ENCODE results near the gene GPR15.
"Not testable (repeated sequence)": the region's sequence is repeated elsewhere in the genome, so short reads cannot be mapped to it uniquely, and the experiment has no call there.

Gene GPR15

GRCh38 chr3:98552232-98553020, 20.6 kb downstream of the GPR15 start:
- no peak overlapping the region for H3K4me3 ChIP-seq (ENCODE audit: low read length)
- no peaks in the 10 kb centered on the region for H3K36me3 ChIP-seq (ENCODE audit: insufficient read depth, low read length)
- no peaks in the 10 kb centered on the region for H3K4me1 ChIP-seq (ENCODE audit: control insufficient read depth, insufficient read depth, low read length)
- H3K4me2 ChIP-seq (ENCODE audit: low read length) = no peak overlapping the region
- H3K9me3 ChIP-seq (replicated peaks; ENCODE audit: low read length) = no peaks in the 10 kb centered on the region
- H3K9ac ChIP-seq (ENCODE audit: low read depth, low read length) = no peak overlapping the region
- H3K27me3 ChIP-seq (ENCODE audit: control insufficient read depth, insufficient read depth, low read length) = peaks cover 65% of the 10 kb centered on the region

- no peak overlapping the region for H3K4me2 ChIP-seq (ENCODE audit: low read length)
- H3K4me1 ChIP-seq (ENCODE audit: control insufficient read depth, insufficient read depth, low read length) = no peaks in the 10 kb centered on the region
- H3K36me3 ChIP-seq (ENCODE audit: insufficient read depth, low read length) = no peaks in the 10 kb centered on the region
- no peaks in the 10 kb centered on the region for H3K9me3 ChIP-seq (replicated peaks; ENCODE audit: low read length)
- no peak overlapping the region for H3K4me3 ChIP-seq (ENCODE audit: low read length)
- H3K27me3 ChIP-seq (ENCODE audit: control insufficient read depth, insufficient read depth, low read length) = peaks cover 66% of the 10 kb centered on the region
- H3K9ac ChIP-seq (ENCODE audit: low read depth, low read length) = no peak overlapping the region
Measured at GRCh38 chr3:98553021-98553563, 21.3 kb downstream of the GPR15 start.

DNA sequence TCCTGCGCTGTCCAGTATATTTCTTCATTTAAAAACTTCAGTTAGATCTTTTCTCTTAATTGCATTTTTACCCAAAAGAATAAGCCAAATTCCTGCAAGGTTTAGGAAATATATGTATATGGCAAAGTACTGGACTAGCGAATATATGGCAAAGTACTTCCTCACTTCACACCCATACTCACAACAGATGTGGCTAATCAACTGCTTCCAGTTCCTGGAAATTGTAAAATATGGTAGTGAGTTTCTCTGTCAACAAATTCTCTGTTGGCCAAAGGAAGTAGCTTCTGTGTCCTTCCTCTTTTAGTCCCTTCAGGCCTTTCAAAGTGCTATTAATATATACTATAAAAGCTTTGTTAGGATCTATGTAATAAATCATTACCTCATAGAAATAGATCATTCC, 22.0 kb downstream of the GPR15 start:
- no peaks in the 10 kb centered on the region for H3K36me3 ChIP-seq (ENCODE audit: insufficient read depth, low read length)
- H3K4me3 ChIP-seq (ENCODE audit: low read length) = no peak overlapping the region
- H3K4me1 ChIP-seq (ENCODE audit: control insufficient read depth, insufficient read depth, low read length) = no peaks in the 10 kb centered on the region
- no peaks in the 10 kb centered on the region for H3K9me3 ChIP-seq (replicated peaks; ENCODE audit: low read length)
- H3K9ac ChIP-seq (ENCODE audit: low read depth, low read length) = no peak overlapping the region
- no peak overlapping the region for H3K4me2 ChIP-seq (ENCODE audit: low read length)
- H3K27me3 ChIP-seq (ENCODE audit: control insufficient read depth, insufficient read depth, low read length) = peaks cover 69% of the 10 kb centered on the region

DNA sequence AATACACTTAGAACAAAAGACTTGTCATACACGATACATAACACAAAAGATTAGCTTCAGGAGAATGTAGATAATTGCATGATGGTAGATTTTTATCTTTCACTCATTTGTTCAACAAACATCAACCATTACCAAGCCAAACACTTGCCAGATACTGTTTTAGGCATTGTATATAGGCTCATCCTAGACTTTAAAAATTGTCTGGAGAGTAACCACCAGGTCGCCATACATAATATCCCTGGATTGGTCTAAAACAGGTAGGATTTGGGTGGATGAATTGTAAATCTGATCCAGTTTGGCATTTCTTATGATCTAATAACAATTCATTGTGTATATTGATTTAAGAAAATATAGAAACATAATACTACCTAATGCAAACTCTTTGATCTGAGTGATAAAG, 22.8 kb downstream of the GPR15 start:
- Histone ChIP-seq H3K4me3 (ENCODE audit: low read length) (no peak overlapping the region), H3K4me2 (ENCODE audit: low read length) (no peak overlapping the region), H3K27me3 (ENCODE audit: control insufficient read depth, insufficient read depth, low read length) (peaks cover 66% of the 10 kb centered on the region), H3K9me3 (replicated peaks; ENCODE audit: low read length) (no peaks in the 10 kb centered on the region), H3K9ac (ENCODE audit: low read depth, low read length) (no peak overlapping the region), H3K4me1 (ENCODE audit: control insufficient read depth, insufficient read depth, low read length) (no peaks in the 10 kb centered on the region), H3K36me3 (ENCODE audit: insufficient read depth, low read length) (no peaks in the 10 kb centered on the region)

DNA sequence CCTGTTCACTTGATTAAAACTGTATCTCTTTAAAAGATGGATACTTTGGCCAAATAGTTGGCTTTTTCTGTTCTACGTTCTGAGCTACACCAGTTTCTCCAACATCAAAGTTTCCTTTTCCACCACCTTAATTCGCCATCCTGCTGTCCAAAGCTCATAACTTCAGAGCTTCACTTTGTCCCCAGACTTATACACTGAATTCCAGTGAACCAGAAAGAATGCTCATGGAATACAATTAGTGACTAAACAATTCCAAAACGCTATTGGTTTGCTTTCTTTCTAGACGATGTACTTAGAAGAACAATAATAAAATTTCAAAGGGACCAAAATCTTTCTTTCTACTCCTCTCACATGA, 23.2 kb downstream of the GPR15 start:
- H3K36me3 ChIP-seq (ENCODE audit: insufficient read depth, low read length) = no peaks in the 10 kb centered on the region
- H3K4me2 ChIP-seq (ENCODE audit: low read length) = no peak overlapping the region
- peaks cover 61% of the 10 kb centered on the region for H3K27me3 ChIP-seq (ENCODE audit: control insufficient read depth, insufficient read depth, low read length)
- H3K9ac ChIP-seq (ENCODE audit: low read depth, low read length) = no peak overlapping the region
- no peaks in the 10 kb centered on the region for H3K4me1 ChIP-seq (ENCODE audit: control insufficient read depth, insufficient read depth, low read length)
- no peak overlapping the region for H3K4me3 ChIP-seq (ENCODE audit: low read length)
- H3K9me3 ChIP-seq (replicated peaks; ENCODE audit: low read length) = no peaks in the 10 kb centered on the region

GRCh38 chr3:98556164-98557130, 24.7 kb downstream of the GPR15 start:
- H3K4me2 ChIP-seq (ENCODE audit: low read length) = no peak overlapping the region
- H3K9ac ChIP-seq (ENCODE audit: low read depth, low read length) = no peak overlapping the region
- no peaks in the 10 kb centered on the region for H3K4me1 ChIP-seq (ENCODE audit: control insufficient read depth, insufficient read depth, low read length)
- H3K27me3 ChIP-seq (ENCODE audit: control insufficient read depth, insufficient read depth, low read length) = peaks cover 52% of the 10 kb centered on the region
- no peaks in the 10 kb centered on the region for H3K9me3 ChIP-seq (replicated peaks; ENCODE audit: low read length)
- H3K4me3 ChIP-seq (ENCODE audit: low read length) = no peak overlapping the region
- no peaks in the 10 kb centered on the region for H3K36me3 ChIP-seq (ENCODE audit: insufficient read depth, low read length)

DNA sequence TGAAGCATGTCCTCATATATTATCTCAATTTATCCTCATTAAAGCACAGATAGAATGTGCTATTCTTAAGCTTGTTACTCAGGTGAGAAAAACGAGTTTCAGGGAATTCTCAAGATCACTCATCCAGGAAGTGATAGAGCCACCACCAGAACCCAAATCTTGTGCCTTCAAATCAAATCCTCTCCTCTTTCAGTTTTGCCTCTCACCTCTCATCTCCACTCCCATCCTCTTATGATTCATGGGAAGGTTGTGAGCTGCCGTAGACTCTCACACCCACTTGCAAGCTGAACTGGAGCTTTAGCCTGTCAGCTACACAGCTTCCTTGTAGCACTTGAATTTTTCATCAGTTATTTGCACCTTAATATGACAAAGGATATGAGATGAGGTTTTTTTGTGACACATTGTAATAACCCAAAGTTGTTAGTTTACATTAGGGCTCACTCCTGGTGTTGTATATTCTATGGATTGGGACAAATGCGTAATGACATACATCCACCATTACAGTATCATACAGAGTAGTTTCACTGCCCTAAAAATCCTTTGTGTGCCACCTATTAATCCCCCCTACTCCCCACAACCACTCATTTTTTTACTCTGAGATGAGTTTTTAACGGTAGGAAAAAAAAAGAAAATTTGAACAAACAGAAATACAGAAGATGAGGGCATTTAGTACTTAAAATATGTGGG, 25.7 kb downstream of the GPR15 start:
- H3K4me3 ChIP-seq (ENCODE audit: low read length) = no peak overlapping the region
- H3K9ac ChIP-seq (ENCODE audit: low read depth, low read length) = no peak overlapping the region
- H3K27me3 ChIP-seq (ENCODE audit: control insufficient read depth, insufficient read depth, low read length) = peaks cover 42% of the 10 kb centered on the region
- H3K36me3 ChIP-seq (ENCODE audit: insufficient read depth, low read length) = no peaks in the 10 kb centered on the region
- peaks cover 6% of the 10 kb centered on the region for H3K4me1 ChIP-seq (ENCODE audit: control insufficient read depth, insufficient read depth, low read length)
- H3K9me3 ChIP-seq (replicated peaks; ENCODE audit: low read length) = no peaks in the 10 kb centered on the region
- H3K4me2 ChIP-seq (ENCODE audit: low read length) = no peak overlapping the region

GRCh38 chr3:98558100-98558827, 26.5 kb downstream of the GPR15 start:
- Histone ChIP-seq H3K9me3 (replicated peaks; ENCODE audit: low read length) (no peaks in the 10 kb centered on the region), H3K27me3 (ENCODE audit: control insufficient read depth, insufficient read depth, low read length) (peaks cover 34% of the 10 kb centered on the region), H3K36me3 (ENCODE audit: insufficient read depth, low read length) (no peaks in the 10 kb centered on the region), H3K9ac (ENCODE audit: low read depth, low read length) (no peak overlapping the region), H3K4me3 (ENCODE audit: low read length) (no peak overlapping the region), H3K4me2 (ENCODE audit: low read length) (no peak overlapping the region), H3K4me1 (ENCODE audit: control insufficient read depth, insufficient read depth, low read length) (peaks cover 12% of the 10 kb centered on the region)

DNA sequence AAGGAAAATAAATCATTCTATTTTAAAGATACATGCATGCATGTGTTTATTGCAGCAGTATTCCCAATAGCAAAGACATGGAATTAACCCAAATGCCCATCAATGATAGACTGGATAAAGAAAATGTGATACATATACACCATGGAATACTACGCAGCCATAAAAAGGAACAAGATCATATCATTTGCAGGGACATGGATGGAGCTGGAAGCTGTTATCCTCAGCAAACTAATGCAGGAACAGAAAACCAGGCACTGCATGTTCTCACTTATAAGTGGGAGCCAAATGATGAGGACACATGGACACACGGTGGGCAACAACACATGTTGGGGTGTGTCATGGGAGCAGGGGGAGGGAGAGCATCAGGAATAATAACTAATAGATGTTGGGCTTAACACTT, 28.0 kb downstream of the GPR15 start:
- not testable (repeated sequence) for H3K4me2 ChIP-seq (ENCODE audit: low read length); H3K4me3 ChIP-seq (ENCODE audit: low read length); H3K36me3 ChIP-seq (ENCODE audit: insufficient read depth, low read length); H3K9ac ChIP-seq (ENCODE audit: low read depth, low read length); H3K9me3 ChIP-seq (replicated peaks; ENCODE audit: low read length)
- Histone ChIP-seq H3K4me1 (ENCODE audit: control insufficient read depth, insufficient read depth, low read length) (peaks cover 26% of the 10 kb centered on the region), H3K27me3 (ENCODE audit: control insufficient read depth, insufficient read depth, low read length) (peaks cover 24% of the 10 kb centered on the region)

DNA sequence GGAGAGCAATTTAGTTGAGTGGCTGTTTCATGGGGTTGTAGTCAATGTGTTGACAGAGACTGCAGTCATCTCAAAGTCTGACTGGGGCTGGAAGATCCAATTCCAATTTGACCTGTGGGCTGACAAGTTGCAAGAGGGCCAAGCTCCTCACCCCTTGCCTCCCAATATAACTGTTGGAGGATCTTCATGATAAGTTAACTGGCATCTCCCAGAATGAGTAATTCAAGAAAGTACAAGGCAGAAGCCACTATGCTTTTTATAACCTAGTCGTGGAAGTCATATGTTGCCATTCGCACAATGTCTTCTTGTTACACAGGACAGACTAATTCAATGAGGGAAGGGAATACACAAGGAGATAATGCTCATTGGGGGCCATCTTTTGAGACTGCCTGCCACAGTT, 29.1 kb downstream of the GPR15 start:
- Histone ChIP-seq H3K9ac (ENCODE audit: low read depth, low read length) (no peak overlapping the region), H3K9me3 (replicated peaks; ENCODE audit: low read length) (no peaks in the 10 kb centered on the region), H3K36me3 (ENCODE audit: insufficient read depth, low read length) (no peaks in the 10 kb centered on the region), H3K4me3 (ENCODE audit: low read length) (no peak overlapping the region), H3K4me2 (ENCODE audit: low read length) (no peak overlapping the region), H3K27me3 (ENCODE audit: control insufficient read depth, insufficient read depth, low read length) (peaks cover 24% of the 10 kb centered on the region), H3K4me1 (ENCODE audit: control insufficient read depth, insufficient read depth, low read length) (peaks cover 34% of the 10 kb centered on the region)

Measured in skeletal muscle satellite cell (primary cell).